CD4-positive, alpha-beta T cell treated with Interleukin-4 for 4 hours (primary cell): ENCODE measurements around the gene CDR2L.
"Not testable (repeated sequence)": the region's sequence is repeated elsewhere in the genome, so short reads cannot be mapped to it uniquely, and the experiment has no call there.

Experiments
- DNase-seq: peaks from one replicate; pipeline ENCODE4 v3.0.0-alpha.2; 2020

The CDR2L gene

DNA sequence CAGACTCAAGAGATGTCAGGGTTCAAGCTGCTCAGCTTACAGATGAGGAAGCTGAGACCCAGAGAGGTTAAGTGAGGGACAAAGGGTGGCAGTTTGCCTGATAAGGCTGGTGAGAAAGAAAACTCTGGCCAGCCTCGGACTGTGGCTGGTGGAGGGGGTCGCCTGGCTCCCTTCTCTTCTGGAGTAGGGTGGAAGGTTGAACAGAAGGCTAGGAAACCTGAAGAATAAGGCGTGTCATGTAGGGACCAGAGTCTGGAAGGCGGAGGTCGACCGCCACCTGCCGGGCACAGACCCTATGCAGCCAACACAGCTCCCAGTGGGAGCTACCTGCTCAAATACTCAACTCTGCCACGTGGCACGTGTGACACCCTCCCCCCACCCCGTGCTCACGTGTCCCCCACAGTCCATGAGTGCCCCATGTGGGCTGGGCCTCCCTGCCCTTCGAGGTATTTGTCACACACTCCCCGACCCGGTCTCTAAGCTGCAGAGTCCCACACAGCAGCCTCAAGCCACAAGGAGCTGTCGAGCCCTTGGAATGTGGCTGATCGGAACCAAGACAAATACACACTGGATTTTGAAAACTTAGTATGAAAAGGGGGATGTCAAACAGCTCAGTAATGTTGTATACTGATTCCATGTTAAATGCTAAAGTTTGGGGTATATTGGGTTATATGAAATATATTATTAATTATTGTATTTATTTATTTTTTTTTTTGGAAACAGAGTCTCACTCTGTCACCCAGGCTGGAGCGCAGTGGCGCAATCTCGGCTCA is 26.7 kb upstream of the CDR2L start:
- DNase-seq = peak; percentile 44

DNA sequence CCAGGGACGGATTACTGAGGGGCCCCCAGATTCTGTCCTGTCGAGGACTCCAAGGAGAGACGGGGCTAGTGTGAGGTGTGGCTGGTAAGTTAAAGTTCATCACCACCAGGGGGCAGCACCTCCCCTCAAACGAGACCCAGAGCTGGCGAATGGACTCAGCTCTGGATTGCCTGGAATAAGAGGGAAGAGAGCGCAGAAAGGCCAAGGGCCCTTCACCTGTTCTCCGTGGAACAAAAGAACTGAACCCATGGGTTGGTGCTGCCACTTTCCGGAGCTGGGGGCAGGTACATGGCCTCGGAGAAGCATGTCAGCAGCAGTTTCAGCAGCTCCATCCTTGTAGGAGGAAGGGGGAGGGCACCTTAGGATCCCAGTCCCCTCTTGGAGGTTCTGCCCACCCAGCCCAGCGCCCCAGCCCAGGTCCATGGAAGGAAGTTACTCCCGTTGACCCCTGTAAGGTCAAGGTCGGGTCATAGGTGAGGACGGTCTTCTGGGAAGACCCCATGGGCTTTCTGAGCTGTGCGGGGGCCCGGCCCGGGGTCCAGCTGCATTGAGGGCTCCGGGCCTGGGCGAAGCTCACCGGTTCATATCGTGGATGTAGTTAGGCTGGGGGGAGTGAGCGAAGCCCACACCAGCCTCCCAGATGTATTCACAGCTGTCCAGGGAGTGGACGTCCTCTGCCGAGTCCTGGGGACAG is 25.6 kb upstream of the CDR2L start:
- peak; percentile 77 for DNase-seq

GRCh38 chr17:74962622-74963394 is 24.6 kb upstream of the CDR2L start:
- no peak for DNase-seq

- DNase-seq = no peak
These were observed 23.8 kb upstream of the CDR2L start for GRCh38 chr17:74963656-74964055.

DNA sequence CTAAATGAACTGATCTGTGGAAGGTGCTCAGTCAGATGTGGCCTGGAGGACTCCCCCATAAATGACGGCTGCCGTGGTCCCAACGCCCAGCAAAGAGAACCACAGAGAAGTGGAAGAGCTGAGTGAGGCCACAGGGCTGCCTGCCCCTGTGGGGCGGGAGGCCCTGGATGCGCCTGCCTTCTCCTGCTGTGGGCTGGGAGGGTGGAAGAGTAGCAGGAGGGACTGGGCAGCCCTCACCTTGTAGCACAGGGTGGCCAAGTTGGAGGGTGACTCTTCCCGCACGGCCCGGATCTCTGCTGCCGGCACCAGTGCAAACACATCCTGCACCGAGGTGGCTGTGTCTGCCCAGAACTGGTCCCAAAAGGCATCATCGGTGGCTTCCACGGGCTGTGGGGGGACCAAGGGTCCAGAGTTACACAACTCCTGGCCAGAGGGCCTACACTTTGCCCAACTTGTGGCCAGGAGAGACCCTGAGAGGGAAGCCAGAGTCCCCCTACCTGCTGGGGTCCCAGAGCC is 23.1 kb upstream of the CDR2L start:
- no peak for DNase-seq

DNA sequence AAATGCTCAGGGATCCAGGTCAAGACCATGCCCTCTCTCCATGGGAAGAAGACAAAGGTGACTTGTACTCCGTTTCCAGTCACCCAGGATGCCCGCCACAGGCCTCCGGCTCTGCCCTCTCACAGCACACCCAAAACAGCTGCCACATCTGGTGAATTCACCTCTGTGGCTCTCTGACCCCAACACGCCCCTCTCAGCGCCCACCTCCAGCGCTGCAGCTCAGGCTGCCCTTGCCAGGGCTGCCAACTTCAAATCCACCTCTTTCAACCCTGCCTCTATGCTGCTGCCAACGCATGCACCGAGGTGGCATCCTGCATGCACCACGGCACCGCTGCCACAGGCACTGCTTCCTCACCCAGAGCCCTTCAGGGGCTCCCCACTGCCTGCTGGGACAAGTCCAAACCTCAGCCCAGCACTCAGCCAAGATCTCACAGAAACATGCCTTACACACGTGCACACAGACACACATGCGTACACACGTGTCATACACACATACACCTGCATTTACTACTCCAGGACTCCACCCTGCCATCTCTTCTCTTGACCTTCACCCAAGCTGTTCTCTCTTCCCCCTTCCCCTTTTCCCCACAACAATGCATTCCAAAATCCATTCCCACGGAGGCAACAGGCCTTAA is 22.3 kb upstream of the CDR2L start:
- no peak for DNase-seq

GRCh38 chr17:74968361-74968780 is 19.1 kb upstream of the CDR2L start:
- DNase-seq = no peak

- not testable (repeated sequence) for DNase-seq
These were observed 17.9 kb upstream of the CDR2L start for GRCh38 chr17:74969501-74969900.

DNA sequence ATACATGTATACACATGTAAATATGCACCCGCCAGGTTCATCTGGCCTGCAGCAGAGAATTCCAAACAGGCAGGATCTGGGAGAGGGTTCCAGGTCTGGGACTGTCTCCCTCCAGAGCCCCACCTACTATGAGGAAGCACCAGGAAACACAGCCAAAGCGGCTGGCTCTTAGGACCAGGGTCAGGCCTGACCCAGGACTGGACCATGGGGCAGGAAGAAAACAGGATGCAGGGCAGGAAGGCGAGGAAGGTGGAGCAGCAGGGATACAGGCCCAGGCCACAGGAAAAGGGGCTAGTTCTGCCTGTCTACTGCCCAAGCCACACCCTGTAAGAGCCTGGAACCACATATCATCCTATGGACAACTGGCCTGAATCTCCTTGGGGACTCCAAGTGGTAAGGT is 17.0 kb upstream of the CDR2L start:
- DNase-seq = no peak

GRCh38 chr17:74971069-74971841 is 16.2 kb upstream of the CDR2L start:
- DNase-seq = no peak

GRCh38 chr17:74971842-74972106 is 15.7 kb upstream of the CDR2L start:
- DNase-seq = no peak

DNA sequence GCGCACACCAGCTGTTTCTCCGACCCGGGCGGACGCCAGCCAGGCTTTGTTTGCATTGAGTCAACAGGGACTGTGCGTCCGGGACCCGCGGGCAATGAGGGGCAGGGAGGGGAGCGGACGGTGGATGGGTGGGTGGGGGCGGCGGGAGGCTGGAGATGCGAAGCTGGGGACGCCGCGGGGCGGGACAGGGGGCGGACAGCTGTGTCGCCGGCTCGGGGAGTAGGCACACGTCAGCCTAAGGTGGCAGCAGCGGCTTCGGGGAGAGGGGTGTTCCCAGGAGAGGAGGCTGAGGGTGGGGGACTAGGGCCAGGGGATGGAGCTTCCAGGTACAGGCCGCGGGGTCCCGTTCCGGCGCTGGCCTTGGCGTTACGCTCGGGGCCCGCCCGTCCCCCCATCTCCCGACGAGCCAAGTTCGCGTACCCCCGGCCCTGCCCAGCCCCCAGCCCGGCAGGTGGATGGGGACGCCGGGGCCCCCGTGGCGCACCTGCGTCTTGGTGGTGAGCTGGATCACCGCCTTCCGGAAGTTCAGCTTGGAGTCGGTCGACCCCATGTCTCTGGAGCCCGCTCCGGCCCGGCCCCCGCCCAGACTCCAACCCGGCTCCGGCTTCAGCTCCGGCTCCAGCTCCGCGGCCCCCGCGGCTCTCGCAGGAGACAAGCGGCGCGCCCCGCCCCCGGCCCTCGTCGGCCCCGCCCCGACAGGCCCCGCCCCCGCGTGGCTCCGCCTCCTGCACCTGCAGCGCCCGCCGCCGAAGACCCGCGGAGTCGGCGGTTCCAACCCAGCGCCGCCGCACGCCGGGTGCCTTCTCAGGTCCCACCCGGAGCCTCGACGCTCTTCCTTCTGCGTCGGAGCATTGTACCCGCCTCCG is 15.1 kb upstream of the CDR2L start, which contains the start of gene HID1:
HID1 (minus strand) TSS at position 653 of the 866 bp plus-strand sequence; CDS start at position 550, 103 bp downstream.
- DNase-seq = peak; percentile 59

DNA sequence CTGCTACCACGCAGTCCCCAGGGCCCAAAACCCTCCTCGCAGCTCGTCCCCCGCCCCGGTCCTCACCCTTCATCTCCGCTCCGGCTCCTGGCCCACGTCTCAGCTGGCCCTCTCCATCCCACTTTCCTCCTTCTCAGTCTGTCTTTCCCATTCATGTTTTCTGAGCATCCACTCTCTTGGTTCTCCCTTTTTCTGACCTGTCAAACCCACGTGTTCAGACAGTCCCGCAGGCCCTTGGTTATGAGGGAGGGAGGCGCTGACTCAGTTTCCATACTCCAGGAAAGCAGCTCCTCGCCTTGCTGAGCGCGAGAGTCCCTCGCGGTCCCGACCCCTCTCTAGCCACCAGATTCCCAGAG is 14.5 kb upstream of the CDR2L start:
- DNase-seq = no peak

- DNase-seq = no peak
These were observed 11.5 kb upstream of the CDR2L start for GRCh38 chr17:74975943-74976342.

- no peak for DNase-seq
These were observed 9.6 kb upstream of the CDR2L start for GRCh38 chr17:74977802-74978201.

DNA sequence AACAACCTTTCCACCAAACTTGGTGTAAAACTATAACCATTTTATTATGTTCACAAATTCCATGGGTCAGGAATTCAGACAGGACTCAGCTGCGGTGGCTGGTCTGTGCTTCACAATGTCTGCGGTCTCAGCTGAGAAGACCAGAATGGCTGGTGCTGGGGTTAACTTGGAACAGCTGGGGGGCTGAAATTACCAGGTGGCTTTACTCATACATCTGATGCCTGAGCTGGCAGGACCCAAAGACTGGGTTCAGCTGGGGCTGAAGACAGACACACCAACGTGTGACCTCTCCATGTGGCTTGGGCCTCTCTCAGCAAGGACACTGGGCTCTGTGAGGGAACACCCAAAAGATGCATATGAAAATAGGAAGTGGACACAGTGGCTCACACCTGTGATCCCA is 9.2 kb upstream of the CDR2L start:
- DNase-seq = no peak

DNA sequence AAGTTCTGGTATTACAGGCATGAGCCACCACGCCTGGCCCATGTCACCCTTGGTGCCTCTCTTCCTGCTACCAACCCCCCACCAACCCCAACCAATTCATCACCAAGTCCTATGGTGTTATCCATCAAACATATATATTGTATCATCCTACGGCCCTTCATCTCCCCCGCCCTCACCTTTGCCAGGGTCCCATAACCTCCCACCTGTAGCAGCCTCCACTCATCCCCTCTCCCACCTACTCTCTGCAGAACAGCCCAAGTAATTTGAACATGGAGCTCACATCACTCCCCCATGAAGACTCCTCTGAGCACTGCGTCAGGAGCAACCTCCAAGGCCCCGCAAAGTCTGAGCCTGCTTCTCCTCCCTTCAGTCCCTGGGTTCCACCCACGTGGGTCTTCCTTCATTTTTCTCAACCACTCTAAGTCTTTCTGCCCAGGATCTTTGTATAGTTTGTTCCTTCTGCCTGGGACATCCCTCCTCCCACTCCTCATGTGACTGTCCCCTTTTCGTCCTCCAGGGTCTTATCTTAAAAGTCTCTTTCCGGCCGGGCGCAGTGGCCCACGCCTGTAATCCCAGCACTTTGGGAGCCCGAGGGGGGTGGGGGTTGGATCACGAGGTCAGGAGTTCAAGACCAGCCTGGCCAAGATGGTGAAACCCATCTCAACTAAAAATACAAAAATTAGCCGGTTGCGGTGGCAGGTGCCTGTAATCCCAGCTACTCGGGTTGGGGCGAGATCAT is 7.9 kb upstream of the CDR2L start:
- DNase-seq = no peak

- DNase-seq = no peak
These were observed 6.0 kb upstream of the CDR2L start for GRCh38 chr17:74981318-74981978.

DNA sequence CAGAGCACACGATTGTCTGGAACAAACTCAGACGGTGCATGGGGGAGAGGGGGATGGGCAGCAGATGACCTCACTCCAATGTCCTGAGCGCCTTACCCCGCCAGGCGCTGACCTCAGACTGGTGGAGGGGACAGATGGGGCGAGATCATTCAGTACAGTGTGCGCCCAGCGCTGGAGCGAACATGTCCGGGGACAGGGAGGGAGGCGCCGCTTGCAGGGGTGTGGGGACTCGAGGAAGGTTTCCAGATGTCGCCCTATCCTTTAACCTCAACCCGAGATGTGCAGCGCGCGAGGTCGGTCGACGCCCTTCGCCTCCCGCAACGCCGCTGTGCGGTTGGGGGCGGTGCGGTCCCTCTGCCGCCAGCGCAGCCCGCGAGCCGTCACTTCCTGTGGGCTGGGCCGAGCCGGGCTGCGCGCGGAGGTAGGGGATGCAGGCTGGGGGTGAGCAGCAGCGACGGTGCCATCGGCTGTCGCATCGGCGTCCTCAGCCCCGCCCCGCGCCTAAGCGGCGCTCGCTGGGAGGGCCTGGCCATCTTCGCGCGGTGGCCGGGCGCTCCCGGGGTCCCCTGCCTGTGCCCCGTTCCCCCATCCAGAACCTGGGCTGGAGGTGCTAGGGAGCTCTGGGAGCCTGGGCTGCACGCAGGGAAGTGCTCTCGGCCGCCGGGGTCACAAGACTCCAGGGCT is 5.3 kb upstream of the CDR2L start:
- DNase-seq = peak; percentile 72
